ENCODE results near the gene RALGAPA2.

Gene RALGAPA2

DNA sequence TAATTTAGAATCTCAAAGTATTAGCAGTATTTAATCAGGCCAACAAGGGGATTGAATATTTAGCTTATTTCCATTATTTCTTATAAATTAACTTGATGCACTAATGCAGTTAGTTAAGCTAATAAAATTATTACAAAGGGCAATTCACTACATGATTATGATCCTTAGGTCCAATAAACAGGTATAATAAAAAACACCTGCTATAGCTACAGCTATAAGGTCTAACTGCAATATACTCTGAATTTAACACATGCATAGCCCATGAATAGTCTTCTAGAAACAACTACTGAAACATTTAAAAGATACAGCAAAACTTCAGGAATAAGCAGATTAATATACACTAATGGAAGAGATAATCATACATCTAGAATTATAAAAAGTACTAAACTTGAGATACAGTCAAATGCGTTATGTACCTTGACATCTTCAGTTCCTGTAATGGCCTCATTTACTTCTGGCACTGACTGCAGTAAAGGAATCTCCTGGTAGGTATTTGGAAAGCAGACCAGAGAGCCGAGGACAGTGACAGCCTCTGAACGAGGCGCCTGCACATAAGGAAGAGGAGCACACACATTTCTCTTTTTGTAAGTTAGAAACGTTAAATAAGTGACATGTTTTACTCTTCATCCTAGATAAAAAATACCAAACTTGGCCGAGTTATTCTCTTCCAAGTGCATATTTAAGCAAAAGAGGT is 176.1 kb downstream of the RALGAPA2 start:
- DNase-seq (ENCODE audit: low spot score), result no peak

DNA sequence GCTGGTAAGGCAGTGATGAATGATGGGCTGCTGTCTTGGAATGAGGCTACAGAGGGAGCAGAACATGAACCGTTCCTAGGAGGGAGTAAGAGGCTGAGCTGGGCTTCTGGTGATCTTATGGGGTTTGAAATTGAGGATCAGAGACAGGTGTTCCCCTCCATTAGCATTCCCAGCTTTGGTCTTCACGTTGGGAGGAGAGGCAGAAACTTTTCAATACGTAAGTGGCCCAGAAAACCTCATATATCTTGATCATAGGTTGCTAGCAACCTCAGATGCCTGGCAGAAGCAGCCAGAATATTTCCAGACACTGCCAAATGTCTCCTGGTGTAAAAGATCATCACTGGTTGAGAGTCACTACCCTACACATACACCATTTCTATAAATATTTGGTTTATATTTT is 177.4 kb downstream of the RALGAPA2 start:
- no peak for DNase-seq (ENCODE audit: low spot score)

DNA sequence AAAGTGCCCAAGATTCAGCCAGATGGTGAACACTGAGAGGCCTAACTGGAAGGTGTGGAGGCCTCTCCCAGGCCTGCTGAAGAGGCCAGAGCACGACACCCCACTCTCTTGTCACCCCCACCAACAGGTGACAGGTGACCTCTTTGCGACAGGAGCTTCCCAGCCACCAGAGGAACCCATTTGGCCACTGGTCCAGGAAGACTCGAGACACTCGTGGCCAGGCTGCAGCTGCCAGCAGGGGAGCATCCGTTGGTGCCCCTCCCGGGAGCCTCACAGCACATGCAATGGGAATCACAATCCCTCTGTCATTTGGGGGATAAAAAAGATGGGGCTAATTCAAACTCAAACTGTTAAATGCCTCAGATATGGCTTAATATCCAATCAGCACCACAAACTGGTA is 181.2 kb downstream of the RALGAPA2 start:
- no peak for DNase-seq (ENCODE audit: low spot score)

DNA sequence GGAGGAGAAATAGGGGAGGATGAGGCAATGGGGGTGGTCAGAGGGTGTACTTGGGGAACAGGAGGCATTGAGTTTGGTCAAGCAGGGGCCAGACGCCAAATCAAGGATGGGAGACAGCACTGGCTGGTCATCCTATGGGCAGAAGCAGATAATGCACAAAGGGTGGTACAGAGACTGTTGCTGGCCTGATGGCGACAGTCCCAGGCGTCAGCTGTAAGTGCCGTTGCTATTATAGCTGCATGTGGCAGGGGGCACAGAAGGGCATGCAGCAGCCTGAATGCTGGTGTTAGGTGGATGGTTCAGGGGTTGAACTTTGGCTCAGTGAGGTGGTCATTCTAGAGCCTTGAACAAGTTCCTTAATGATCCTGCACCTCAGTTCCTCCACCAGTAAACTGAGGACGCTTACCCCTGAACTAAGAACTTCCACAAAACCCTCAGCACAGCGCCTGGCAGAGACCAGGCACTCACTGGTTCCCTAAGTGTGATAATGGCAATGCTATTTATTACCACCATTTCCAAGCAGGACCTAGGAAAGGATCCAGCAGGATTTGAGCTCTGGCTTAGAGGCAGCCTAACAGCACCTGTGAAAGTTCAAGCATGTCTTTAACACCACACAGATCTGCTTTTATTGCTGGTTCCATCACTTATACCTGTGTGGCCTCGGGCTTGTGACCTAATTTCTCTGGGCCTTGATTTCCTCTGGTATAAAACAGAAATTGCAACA is 181.9 kb downstream of the RALGAPA2 start:
- DNase-seq (ENCODE audit: low spot score), result no peak

DNA sequence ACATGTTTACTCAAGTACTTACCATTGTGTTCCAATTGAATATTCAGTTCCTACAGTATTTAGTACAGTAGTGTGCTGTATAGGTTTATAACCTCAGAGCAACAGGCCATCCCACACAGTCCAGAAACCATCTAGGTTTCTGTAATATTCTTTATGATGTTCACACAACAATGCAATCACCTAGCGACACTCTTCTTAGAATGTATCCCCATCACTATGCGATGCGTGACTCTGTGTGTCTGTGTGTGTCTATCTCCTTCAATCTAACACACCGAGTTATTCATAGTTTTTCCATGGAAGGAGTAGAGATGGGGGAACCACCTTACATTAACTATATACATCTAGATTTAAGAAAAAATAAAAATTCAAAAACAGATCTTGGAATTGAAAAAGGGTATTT is 182.8 kb downstream of the RALGAPA2 start:
- DNase-seq (ENCODE audit: low spot score), result no peak

DNA sequence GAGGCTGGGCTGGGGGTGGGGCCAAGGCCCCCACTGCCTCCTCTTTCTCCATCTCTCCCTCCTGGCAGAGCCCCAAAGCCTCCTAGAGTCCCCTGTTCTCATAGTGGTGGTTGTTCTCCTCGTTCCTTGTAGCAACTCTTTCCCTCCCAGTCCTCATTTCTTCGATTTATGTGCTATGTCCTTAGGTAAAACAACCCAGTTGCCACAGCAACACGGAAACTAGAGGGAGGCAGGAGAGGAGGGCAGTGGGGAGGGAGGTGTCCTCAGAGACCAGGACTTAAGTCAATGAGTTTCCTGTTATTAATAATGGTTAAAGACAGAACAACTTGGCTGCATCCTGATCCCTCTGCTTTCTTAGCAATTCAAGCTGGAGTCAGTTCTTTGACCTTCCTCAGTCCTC is 183.6 kb downstream of the RALGAPA2 start:
- no peak for DNase-seq (ENCODE audit: low spot score)

DNA sequence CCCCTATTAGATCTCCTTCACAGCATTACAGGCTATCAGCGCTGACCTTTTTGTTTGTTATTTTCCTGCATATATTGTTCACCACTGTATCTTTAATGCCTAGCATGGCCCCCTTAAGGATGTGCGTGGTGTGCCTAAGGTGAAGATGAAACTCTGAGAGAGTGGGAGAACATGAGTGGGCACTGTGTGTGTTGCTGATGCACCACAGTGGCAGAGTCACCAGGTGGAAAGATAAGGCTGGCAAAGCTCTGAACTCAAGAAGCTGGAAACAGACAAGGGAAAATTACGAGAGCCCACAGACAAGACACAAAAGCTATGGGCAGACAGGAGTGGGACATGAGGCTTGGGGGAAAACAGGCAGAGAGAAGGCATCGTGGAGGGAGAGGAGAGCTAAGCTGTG is 184.8 kb downstream of the RALGAPA2 start:
- DNase-seq (ENCODE audit: low spot score), result no peak

DNA sequence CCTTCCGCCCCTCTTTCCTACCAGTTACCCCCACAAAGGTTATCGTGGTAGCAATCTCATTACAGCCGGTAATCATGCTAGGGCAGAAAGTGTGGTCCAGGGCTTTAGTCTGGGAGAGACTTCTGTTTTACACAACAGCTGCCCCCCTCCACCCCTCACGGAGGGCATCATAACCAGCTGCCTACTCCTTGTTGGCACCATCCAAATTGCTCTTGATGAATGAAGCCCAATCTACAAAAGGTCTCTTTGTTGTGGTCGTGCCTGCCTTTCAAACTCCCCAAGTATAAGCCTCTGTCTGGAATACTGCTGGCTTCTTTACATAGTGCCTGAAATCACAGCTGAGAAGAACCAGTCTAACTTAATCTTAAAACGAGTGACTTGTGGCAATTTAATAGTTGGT is 186.7 kb downstream of the RALGAPA2 start:
- no peak for DNase-seq (ENCODE audit: low spot score)

DNA sequence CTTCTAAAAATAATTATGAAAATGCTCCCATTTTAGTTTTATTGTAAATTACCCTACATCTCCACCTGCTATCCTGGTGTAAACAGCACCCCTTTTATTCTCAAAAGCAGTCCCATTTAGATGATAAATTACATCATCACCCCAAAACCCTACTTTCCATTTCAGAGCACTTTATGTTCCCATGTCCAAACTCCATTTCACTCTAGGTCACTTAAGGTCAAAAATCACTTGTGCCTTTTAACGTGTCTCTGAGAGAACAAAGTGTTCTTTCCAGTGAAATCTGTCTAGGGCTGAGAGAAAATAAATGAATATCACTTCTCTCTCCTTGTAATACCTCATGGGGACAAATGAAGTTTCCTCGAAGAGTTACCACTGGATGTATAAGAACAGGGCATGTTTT is 187.2 kb downstream of the RALGAPA2 start:
- no peak for DNase-seq (ENCODE audit: low spot score)

DNA sequence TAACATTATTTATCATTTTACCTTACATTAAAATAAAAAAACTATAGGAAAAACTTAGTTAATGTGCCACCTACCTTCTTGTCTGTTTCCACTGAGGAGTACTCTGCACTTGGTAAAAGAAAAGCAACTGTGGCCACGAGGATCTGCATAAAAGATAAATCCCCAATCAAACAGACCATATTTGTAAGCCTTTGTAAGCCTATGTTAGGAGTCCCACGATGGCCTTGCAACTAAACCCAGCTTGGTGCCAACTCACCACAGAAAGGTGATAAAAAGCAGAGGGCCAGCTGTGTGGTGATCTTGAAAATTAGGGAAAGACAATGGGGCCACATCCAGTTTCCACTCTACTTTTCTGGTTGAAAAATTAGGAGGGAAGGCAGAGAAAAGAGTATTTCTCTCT is 187.7 kb downstream of the RALGAPA2 start:
- no peak for DNase-seq (ENCODE audit: low spot score)

DNA sequence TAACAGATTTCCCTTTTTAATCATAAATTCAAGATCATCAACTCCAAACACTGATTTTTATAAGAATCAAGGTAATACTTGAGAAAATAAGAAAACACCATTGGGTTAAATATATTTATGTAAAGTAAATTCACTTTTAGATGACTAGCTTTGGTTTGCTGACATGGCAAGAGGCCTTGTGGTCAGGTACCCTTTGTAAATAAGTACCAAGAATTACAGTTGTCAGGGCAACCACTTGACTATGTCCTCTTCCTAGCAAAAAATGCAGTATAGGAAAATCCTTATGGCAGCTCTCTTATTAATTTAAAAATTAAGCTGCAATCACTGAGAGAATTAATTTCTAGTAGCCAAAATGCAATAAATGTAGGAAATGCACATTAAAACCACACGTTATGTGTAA is 190.7 kb downstream of the RALGAPA2 start:
- DNase-seq (ENCODE audit: low spot score), result no peak

DNA sequence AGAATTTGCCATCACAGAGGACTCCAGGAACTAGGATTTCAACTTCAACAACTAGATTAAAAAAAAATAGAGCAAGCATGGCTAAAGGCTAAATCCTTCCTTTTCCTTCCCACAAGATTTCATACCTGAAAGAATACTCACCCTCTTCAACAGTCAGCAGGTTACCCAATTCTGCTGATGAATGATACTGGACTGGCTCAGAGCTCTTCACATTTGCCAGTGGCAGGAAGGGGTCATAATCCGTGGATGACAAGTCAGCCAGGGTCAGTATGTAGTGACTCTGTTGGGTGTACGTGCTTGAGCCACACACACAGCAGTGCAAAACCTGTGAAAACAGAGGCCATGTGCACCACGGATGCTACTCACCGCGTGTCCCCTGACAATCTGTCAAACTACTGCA is 191.7 kb downstream of the RALGAPA2 start:
- no peak for DNase-seq (ENCODE audit: low spot score)

DNA sequence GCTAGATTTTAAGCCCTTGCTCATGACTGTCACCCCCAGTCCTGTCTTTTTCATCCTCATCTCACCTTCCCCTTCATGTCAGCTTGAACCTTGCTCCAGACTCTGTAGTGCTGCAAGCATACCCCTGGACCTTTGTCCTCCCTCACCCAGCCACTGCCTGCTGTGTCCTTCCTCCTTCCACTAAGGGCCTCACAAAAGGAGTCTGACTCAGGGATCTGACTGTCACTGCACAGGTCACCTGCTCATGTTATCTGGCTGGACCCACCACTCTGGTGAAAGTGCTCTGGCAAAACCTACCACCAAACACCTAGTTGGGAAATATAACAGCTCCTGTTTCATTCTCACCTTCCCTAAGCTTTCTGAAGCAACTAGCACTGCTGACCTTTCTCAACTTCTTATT is 193.2 kb downstream of the RALGAPA2 start:
- no peak for DNase-seq (ENCODE audit: low spot score)

DNA sequence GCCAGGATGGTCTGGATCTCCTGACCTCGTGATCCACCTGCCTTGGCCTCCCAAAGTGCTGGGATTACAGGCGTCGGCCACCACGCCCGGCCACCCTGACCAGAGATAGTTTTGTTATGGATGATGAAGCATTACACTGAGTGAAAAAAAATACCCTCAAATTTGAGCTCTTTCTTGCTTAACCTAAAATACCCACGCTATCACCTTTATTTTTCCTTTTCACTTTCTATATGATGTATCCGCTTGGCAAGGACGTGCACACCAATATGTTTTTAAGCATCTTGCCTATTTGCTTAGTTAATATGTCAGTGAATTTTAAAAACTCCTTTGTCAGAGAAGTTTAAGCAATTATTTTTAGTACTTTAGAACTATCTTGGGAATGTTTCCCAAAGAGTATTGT is 194.2 kb downstream of the RALGAPA2 start:
- DNase-seq (ENCODE audit: low spot score), result no peak

DNA sequence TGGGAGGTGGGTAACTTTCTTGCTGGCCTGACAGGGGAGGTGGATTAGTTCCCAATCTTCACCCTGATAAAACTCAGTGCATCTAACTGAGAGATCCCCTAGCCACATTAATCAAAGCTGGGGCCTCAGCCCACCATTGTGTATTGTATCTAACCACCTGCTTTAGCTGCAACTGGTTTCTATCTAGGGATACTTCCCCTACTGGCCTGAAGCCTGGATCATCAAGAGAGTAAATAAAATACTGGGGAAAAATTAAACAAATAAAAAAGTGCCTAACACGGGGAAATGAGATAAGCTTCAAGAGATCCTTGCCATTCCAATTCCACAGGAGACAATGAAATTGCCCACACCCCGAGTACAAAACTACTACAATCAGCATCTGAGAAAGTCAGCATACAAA is 195.1 kb downstream of the RALGAPA2 start:
- DNase-seq (ENCODE audit: low spot score), result no peak

DNA sequence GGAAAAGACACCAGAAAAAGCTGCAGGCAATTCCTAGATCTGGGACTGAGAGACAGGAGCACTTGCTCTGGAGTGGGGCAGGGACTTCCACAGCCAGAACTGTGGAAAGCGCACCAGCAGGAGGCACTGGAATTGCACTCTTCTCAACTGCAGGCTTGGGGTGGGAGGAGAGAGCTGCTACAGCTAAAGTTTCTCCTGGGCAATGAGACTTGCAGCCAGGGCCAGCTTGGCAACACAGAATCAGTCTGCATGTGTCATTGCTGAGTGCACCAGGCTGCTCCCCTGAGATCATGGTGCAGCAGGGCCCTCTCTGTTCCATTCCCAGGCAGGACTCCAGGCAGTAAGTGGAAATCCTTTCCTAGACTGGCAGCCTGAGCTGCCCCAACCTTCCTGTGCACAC is 198.7 kb downstream of the RALGAPA2 start:
- no peak for DNase-seq (ENCODE audit: low spot score)

DNA sequence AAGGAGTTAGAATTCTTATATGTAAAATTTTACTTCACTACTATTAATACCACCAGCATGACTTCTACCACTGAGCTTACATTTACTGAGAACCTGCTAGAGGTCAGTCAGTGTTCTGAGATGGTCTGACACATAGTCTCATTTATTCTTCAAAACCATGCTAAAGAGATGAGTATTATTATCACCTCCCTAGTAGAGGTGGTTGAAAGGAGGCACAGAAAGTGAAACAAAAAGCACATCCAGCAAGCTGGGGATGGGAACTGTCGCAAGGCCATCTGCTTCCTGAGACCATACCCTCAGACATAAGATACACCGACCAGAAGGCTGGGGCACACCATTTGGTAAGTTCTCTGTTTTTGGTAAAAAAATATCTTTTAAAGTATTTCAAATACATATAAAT is 206.9 kb downstream of the RALGAPA2 start:
- no peak for DNase-seq (ENCODE audit: low spot score)

DNA sequence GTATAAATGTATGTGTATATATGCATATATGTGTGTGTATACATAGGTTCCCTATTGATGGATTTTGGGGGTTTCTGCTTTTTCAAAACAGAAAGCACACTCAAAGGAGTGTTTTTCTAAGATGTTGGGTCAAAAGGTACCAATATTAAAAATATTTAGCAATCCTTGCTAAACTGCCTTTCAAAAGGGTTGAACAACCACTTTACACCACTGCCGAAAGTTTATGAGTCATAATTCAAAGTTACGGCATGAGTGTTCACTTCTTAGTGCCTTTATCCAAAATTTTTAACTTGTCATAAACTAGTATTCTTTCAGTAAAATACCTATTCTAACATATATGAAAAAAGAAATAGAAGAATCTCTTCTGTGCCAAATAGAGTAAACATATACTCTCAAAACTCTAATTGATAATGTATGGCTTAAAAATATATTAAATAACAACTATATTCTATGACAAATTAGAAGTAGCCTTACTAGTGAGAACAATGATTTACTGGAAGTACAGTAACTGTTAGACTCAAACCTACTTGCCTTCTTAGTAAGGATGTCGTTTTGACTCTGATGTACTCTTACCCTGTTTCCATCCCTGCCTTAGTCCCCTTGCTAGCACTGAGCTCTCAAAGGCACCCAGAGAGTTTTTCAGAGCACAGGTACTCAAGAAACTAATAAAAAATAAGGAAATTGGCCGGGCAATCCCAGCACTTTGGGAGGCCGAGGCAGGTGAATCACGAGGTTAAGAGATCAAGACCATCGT is 208.5 kb downstream of the RALGAPA2 start:
- no peak for DNase-seq (ENCODE audit: low spot score)

DNA sequence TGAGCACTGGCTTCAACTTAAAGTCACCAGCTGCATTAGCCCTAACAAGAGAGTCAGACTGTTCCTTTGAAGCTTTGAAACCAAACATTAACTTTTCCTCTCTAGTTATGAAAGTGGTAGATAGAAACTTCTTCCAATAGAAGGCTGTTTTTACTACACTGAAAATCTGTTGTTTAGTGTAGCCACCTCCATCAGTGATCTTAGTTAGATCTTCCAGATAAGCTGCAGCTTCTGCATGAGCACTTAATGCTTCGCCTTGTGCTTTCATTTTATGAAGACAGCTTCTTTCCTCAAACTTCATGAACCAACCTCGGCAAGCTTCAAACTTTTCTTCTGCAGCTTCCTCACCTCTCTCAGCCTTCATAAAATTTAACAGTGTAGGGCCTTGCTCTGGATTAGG is 211.3 kb downstream of the RALGAPA2 start:
- DNase-seq (ENCODE audit: low spot score), result no peak

DNA sequence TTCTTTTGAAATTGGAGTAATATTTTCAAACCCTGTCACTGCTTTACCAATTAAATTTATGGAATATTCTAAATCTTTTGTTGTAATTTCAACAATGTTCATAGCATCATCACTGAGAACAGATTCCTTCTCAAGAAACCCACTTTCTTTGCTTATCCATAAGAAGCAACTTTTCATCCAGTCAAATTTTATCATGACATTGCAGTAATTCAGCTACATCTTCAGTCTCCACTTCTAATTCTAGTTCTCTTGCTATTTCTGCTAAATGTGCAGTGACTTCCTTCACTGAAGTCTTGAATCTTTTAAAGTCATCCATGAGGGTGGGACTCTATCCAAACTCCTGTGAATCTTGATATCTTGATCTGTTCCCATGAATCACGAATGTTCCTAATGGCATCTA is 212.1 kb downstream of the RALGAPA2 start:
- no peak for DNase-seq (ENCODE audit: low spot score)

DNA sequence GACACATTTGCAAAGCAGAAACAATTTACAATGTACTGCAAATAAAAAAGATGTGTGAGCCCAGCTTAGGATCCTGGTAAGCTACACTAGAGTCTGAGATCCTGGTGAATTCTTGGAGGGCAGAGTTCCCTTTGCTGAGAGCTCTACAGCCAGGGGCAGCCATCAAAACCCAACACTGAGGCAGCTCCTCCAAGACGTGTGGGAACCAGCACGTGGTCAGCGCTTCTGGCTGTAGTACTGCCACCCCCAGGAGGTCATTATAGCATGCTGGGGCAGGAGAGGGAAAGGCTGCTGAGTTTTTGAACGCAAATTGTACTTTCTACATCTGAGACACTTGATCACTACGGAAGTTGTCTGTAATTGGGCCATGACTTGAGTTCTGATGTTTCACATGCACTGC is 213.0 kb downstream of the RALGAPA2 start:
- no peak for DNase-seq (ENCODE audit: low spot score)

DNA sequence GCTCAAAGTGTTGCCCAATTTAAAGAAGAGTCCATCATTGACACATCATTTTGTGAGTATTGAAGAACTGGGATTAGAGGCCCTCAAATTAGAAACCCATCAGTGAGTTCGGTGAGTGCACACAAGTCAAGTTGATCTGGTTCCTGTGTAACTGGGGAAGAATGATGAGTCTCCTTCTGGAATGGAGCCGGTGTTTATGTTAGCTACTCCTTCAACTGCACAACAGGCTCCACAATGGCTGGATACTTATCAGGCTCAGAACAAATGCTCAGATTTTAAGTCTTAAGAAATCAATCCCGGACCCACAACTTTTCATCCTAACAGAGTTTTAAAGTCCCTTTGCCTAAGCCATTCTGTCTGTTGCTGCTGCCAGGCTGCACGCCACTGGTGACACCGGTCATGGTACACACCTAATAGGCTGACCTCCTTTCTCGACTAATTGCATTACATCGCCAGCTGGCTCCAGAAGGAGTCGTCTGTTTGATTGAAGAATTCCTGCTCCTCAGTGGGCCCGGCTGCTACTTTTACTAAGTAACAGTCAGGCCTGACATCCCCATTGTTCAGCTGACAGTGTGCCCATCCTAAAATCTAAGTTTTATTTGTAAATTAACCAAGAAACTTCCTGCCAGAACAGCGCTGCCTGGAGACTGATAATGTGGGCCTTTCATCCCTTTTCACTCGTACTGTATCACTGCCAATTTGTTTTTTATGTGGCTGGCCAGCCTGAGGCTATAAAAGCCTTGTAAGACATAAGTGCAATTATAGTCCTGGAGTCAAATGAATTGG is 214.2 kb downstream of the RALGAPA2 start:
- no peak for DNase-seq (ENCODE audit: low spot score)
